Prostate gland (tissue), 2 donors: ENCODE measurements around the gene DLG2. TPM values are rescaled to one million over a fixed set of nuclear protein-coding genes. Genes with fewer than 3 reads are reported as not detected.

Source experiments
- DNase-seq: peaks from one replicate; pipeline ENCODE4 v3.0.0-alpha.2; 2019; ENCODE audit warnings: low spot score
- H3K27ac ChIP-seq, 2 donors: fragments of 200-600 bp; sonication (generic); 2 replicates each; pipeline ENCODE4 v1.5.1; 2017 to 2019
- H3K27me3 ChIP-seq: fragments of 200-600 bp; sonication (generic); replicated peaks from 2 replicates; pipeline ENCODE4 v1.5.1; 2019; ENCODE audit not compliant: insufficient read depth
- H3K36me3 ChIP-seq, 2 donors: fragments of 200-600 bp; sonication (generic); 1 replicate in 1 of 2; 2 replicates in 1 of 2; pipeline versions ENCODE4 v1.5.1 to v1.8.1; 2017 to 2019
- H3K4me1 ChIP-seq: fragments of 200-600 bp; sonication (generic); replicated peaks from 2 replicates; pipeline ENCODE4 v1.5.1; 2019
- H3K4me3 ChIP-seq, 2 donors: fragments of 200-600 bp; sonication (generic); 2 replicates each; pipeline ENCODE4 v1.5.1; 2017 to 2019
- H3K9me3 ChIP-seq: fragments of 200-600 bp; sonication (generic); 2 replicates; pipeline ENCODE4 v1.5.1; 2017
- CTCF ChIP-seq, 4 experiments: fragments of 200-600 bp in 2 of 4; fragments of 450-650 bp in 2 of 4; sonication (generic) in 2 of 4; IDR thresholded peaks; 1 replicate in 3 of 4; 2 replicates in 1 of 4; pipeline ENCODE4 v1.5.1; 2016 to 2019; ENCODE audit warnings: antibody characterized with exemption in 4 of 4, mild to moderate bottlenecking in 2 of 4, moderate library complexity in 2 of 4
- POLR2A ChIP-seq: fragments of 450-650 bp; IDR thresholded peaks from one replicate; pipeline ENCODE4 v1.6.1; 2016; ENCODE audit warnings: antibody characterized with exemption, mild to moderate bottlenecking
- POLR2AphosphoS5 ChIP-seq: sonication (generic); formaldehyde crosslinking; IDR thresholded peaks from one replicate; pipeline ENCODE4 v1.6.1; 2017; ENCODE audit warnings: antibody characterized with exemption
- WGBS: methylation state at CpG from one replicate; pipeline ENCODE4 v1.1.5; 2018; 5-methylcytosine and 5-hydroxymethylcytosine counted together
- intact Hi-C: fragments of 100-400 bp; cut with DNase I; formaldehyde crosslinking; loops from one replicate; pipeline ENCODE4 v1.14.2; 2022
- total RNA-seq, 2 donors: library from RNA; depleted of rRNA; stranded (reverse); fragments of >200 nt; gene quantifications; one replicate each; pipeline ENCODE4 v1.1.0, GENCODE V29; 2016

Gene DLG2
- total RNA-seq, 2 donors from 2014 or later = 9.8 to 16.2 TPM

DNA sequence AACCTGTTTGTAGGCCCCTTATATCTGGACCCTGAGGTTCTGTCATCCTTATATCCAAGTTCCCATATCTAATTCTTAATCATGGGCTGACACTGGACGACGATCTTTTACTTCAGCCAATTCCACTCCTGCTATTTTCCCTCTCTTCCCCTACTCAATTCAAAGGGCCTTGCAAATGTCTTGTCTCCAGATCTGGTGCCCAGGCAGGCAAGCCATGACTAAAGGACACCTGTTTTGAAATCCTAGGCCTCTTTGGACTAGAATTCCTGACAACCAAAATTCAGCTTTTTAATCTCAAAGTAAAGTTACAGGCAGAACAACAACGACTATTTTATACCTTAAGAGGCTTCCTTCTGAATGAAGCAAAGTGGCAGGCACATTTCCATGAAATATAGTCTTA, 963.4 kb downstream of the DLG2 start:
- TF ChIP-seq POLR2AphosphoS5 (no peak), POLR2A (no peak), CTCF (IDR thresholded peaks at IDR 0.05) (no peak)
- intact Hi-C loops = no loop called here
- WGBS = 62% methylated on average over 3 of the region's 3 CpGs
- DNase-seq = no peak
- Histone ChIP-seq H3K4me3 (no peak overlapping the region), H3K27ac (no peak overlapping the region), H3K36me3 (no peaks in the 10 kb centered on the region), H3K9me3 (no peaks in the 10 kb centered on the region), H3K27me3 (no peaks in the 10 kb centered on the region), H3K4me1 (no peaks in the 10 kb centered on the region)

GRCh38 chr11:84660257-84660977, 966.7 kb downstream of the DLG2 start:
- H3K4me3 ChIP-seq = no peak overlapping the region
- H3K27ac ChIP-seq = no peak overlapping the region
- no peaks in the 10 kb centered on the region for H3K27me3 ChIP-seq
- H3K4me1 ChIP-seq = no peaks in the 10 kb centered on the region
- TF ChIP-seq CTCF (IDR thresholded peaks at IDR 0.05) = no peak
- intact Hi-C loops = no loop called here
- no peak for DNase-seq
- 96% methylated on average over 3 of the region's 3 CpGs for WGBS
- no peaks in the 10 kb centered on the region for H3K36me3 ChIP-seq
- H3K9me3 ChIP-seq = no peaks in the 10 kb centered on the region

DNA sequence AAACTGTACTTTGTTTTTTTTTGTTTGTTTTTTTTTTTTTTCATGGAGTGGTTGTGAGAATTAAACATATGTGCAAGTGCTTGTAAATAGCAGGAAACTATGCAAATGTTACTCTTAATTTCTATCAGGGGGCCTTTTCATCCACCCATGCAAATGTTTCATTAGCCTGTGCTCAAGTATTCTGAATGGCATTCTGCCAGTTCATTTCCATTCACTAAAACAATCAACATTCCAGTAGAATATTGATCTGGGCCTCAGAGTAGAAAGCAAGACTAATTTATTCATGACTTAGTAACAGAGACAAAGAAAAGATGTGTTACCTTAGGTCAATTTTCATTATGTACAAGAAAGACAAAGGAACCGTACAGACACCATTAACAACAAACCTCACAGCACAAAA, 971.4 kb downstream of the DLG2 start:
- Histone ChIP-seq H3K4me1 (no peaks in the 10 kb centered on the region), H3K27me3 (no peaks in the 10 kb centered on the region), H3K9me3 (no peaks in the 10 kb centered on the region), H3K36me3 (no peaks in the 10 kb centered on the region), H3K27ac (no peak overlapping the region), H3K4me3 (no peak overlapping the region)
- intact Hi-C loops = no loop called here
- TF ChIP-seq POLR2AphosphoS5 = no peak
- no peak for TF ChIP-seq POLR2A
- no peak for TF ChIP-seq CTCF (IDR thresholded peaks at IDR 0.05)
- WGBS = 68% methylated on average over 1 of the region's 1 CpG
- DNase-seq = no peak

DNA sequence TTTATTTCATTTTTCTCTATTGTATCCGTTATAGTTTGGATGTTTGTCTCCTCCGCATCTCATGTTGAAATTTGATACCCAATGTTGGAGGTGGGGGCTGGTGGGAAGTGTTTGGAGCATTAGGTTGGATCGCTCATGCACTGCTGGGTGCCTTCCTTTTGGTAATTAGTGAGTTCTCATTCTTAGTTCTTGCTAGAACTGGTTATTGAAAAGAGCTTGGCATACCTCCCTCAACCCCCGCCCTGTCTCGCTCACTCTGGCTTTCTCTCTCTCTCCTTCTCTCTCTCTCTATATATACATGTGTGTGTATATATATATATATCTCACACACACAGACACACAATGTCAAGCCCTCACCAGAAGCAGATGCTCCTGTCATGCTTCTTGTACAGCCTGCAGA, 978.7 kb downstream of the DLG2 start:
- no peak for TF ChIP-seq POLR2A
- TF ChIP-seq POLR2AphosphoS5 = no peak
- no peak for TF ChIP-seq CTCF (IDR thresholded peaks at IDR 0.05)
- Histone ChIP-seq H3K9me3 (no peaks in the 10 kb centered on the region), H3K27me3 (no peaks in the 10 kb centered on the region), H3K36me3 (no peaks in the 10 kb centered on the region), H3K27ac (no peak overlapping the region), H3K4me3 (no peak overlapping the region), H3K4me1 (no peaks in the 10 kb centered on the region)
- DNase-seq = no peak
- intact Hi-C loops = no loop called here
- WGBS = 43% methylated on average over 5 of the region's 5 CpGs

DNA sequence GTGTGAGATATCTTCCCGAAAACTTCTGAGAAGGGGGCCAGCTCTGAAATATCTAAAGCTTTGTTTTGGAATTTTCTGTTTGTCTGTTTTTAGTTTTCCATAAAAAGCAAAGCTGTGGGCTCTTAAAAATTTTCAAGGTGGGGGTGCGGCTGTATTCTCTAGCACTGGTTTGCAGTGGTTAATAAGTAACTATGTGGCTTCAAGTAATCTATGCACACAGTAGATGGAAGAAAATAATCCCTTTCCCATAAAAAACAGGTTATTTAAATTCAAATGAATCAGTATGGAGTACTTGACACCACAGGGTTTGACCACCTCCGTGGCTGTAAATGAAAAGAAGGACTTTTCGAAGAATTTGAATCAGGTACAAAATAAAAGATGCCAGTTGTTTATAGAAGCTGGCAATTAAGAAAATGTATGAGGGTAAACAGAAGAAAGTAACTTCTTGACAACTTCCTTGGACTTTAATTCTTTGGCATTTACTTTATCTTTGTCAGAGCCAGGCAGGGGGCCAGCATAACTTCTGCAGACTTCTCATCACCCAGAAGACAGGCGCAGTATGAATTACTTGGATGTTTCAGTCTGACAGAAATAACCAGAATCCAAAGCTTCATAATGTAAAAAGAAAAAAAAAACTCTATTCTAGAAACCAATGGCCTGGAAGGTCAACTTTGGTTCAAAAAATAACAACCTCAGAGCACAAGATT, 981.0 kb downstream of the DLG2 start:
- intact Hi-C loops = no loop called here
- WGBS = 46% methylated on average over 5 of the region's 5 CpGs
- DNase-seq = no peak
- H3K36me3 ChIP-seq = no peaks in the 10 kb centered on the region
- no peak overlapping the region for H3K4me3 ChIP-seq
- no peak overlapping the region for H3K27ac ChIP-seq
- no peaks in the 10 kb centered on the region for H3K9me3 ChIP-seq
- H3K27me3 ChIP-seq = no peaks in the 10 kb centered on the region
- H3K4me1 ChIP-seq = no peaks in the 10 kb centered on the region
- TF ChIP-seq CTCF (IDR thresholded peaks at IDR 0.05) (no peak), POLR2A (no peak), POLR2AphosphoS5 (no peak)
